GM04504 (cell line): ENCODE data around the gene BEST2.
A peak's percentile ranks its signal among the peaks of the same experiment; 100 is the strongest.

Experiments used
- DNase-seq: peaks from one replicate; pipeline ENCODE4 v3.0.0-alpha.2; 2012; ENCODE audit warnings: low read depth

Gene BEST2

GRCh38 chr19:12801466-12802266 lies 50.1 kb downstream of the BEST2 start, which contains the start of the genes PRDX2 and THSD8:
Gene PRDX2, minus strand, starts transcription at chr19:12801800. Its CDS starts 539 bp downstream, at chr19:12801261.
Gene THSD8, plus strand, starts transcription at chr19:12802069. Its CDS starts 3 bp downstream, at chr19:12802072.
- no peak for DNase-seq

- DNase-seq, result no peak
These were observed 50.9 kb downstream of the BEST2 start for GRCh38 chr19:12802267-12803106.

GRCh38 chr19:12804051-12804450 lies 52.5 kb downstream of the BEST2 start:
- DNase-seq, result no peak

GRCh38 chr19:12806242-12807081 lies 54.9 kb downstream of the BEST2 start, which contains the start of gene RNASEH2A:
Gene RNASEH2A, plus strand, starts transcription at chr19:12806584. Its CDS starts 90 bp downstream, at chr19:12806674.
- peak; percentile 69 for DNase-seq
